HT-29 (cell line): ENCODE measurements around the gene KCNAB2. TPM values are rescaled to one million over a fixed set of nuclear protein-coding genes. Genes with fewer than 3 reads are reported as not detected.

Source experiments
- DNase-seq: peaks from one replicate; pipeline ENCODE4 v3.0.0-alpha.2; 2015; ENCODE audit warnings: low spot score
- total RNA-seq: library from RNA; depleted of rRNA; stranded (reverse); fragments of >200 nt; shearing (Covaris generic); gene quantifications from 2 replicates; pipeline ENCODE4 v1.2.3, GENCODE V29; 2014

KCNAB2 gene
- total RNA-seq, 1 experiment from 2014 or later, result 3.9 TPM

DNA sequence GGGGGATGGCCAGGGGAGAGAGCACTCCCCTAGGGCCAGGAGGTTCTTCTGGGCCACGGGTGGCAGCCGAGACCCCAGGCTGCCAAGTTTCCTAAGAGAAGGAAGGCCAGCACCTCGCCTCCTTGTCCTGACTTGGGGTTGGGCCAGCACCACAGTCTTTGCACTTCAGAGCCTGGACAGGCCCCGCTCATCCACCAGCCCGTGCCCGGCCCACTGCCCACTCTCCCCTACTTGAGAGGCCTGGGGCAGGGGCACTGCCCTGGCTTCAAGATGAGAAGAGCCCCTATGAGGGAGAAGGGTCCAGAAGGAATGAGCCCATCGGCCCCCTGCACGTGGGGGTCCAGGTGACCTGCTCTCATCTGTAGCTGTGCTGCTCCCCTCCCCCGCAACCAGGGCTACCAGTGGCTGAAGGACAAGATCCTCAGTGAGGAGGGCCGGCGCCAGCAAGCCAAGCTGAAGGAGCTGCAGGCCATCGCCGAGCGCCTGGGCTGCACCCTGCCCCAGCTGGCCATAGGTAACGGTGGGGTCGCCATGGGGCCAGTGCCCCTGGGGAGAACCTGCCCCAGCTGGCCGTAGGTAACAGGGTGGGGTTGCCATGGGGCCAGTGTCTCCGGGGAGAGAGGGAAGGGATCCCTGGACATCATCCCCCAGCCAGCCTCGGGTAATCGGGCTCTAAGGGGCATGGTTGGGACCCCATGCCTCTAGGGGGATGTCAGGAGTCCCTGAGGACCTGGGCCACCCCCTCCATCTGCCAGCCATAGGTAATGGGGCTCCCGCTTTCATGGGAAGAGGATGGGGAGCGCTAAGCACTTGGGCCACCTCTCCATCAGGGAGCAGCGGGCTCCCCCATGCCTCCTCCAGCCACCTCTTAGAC is 50.8 kb downstream of the KCNAB2 start:
- no peak for DNase-seq

DNA sequence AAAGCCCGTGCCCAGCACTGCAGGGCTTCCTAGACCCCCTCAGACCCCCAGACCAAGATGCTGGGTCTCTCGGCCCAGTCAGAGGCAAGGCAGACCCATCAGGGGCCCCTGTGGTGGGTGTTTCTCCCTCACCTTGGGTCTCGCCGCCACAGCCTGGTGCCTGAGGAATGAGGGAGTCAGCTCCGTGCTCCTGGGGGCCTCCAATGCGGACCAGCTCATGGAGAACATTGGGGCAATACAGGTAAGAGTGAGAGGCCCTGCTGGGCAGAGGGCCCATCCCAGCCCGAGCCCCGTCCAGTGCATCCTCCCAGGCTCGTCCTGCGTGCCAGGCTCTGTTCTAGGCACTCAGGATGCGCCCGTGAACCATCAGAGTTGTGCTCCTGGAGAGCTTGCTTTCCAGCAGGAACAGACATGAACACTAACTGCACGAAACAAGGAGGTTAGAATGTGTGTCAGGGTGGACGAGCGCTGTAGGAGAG is 51.5 kb downstream of the KCNAB2 start:
- DNase-seq, result no peak

DNA sequence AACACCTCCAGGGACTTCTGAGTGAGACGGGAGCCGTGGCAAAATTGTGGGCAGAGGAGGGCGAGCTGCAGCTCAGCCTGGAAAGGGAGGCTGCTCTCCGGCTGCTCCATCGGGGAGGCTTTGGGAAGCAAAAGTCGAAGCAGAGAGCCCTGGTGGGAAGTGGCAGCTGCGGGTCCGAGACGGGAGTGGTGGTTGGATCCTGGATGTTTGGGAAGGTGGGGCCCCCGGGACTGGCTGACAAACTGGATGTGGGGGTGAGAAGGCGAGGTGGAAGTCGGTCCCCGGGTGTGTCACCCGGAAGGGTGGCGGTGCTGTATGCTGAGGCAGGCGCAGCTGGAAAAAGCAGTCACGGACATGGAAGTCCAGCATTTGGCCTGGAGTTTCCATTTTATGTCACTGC is 52.1 kb downstream of the KCNAB2 start:
- DNase-seq, result no peak

DNA sequence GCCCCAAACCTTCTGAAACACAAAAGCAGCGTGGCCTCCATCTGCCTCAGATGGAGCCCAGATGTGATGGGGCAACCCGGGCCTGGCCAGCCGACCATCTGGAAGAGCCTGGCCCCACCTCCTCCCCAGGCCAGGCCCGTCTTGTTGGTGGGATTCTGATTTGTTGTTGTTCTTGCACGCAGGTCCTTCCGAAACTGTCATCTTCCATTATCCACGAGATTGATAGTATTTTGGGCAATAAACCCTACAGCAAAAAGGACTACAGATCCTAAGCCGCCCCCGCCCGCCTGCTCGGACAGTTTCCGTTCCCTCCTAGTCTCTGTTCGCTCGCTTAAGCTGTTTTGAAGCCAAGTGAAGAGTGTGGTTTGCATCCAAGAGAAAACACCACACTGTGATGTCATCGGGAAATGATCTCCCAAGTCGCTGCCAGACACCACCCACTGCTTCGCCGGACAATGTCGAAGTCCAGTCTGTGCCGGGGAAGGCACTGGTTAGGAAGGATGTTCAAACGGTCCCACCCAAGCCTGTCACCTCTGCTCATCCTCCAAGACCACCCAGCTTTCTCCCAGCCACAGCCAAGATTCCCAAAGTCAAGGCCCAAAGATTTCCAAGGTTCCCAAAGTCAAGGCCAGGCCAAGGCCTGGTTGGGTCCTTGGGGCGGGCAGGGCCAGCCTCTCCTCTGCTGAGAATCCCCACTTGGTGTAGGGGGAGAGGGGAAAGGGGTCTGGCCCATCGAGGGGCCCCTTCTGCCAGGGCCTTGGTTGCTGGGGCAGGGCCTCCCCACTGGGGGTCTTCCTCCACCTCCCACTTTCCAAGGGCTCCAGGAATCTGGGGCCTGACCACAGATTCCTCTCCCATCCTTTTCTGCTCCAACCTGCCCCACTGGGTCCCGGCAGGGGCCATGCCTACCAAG is 52.9 kb downstream of the KCNAB2 start:
- no peak for DNase-seq

DNA sequence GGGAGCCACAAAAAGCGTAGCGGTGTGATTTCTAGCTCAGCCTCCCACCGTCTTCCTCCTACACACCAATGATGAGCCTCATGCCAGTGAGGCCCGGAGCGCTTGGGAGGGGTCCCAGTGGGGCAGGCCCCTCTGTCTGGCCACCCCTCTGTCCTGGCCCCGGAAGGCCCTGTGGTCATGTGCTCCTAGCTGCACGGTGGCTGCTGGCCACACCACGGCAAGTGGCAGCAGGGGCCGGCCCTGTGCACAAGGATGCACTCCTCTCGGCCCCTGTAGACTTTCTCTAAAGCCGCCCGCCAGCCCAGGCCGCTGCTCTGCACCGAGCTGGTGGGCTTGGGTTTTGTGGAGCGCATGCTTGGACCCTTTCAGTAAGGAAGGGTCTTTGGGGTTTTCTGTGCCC is 53.6 kb downstream of the KCNAB2 start:
- DNase-seq, result no peak

DNA sequence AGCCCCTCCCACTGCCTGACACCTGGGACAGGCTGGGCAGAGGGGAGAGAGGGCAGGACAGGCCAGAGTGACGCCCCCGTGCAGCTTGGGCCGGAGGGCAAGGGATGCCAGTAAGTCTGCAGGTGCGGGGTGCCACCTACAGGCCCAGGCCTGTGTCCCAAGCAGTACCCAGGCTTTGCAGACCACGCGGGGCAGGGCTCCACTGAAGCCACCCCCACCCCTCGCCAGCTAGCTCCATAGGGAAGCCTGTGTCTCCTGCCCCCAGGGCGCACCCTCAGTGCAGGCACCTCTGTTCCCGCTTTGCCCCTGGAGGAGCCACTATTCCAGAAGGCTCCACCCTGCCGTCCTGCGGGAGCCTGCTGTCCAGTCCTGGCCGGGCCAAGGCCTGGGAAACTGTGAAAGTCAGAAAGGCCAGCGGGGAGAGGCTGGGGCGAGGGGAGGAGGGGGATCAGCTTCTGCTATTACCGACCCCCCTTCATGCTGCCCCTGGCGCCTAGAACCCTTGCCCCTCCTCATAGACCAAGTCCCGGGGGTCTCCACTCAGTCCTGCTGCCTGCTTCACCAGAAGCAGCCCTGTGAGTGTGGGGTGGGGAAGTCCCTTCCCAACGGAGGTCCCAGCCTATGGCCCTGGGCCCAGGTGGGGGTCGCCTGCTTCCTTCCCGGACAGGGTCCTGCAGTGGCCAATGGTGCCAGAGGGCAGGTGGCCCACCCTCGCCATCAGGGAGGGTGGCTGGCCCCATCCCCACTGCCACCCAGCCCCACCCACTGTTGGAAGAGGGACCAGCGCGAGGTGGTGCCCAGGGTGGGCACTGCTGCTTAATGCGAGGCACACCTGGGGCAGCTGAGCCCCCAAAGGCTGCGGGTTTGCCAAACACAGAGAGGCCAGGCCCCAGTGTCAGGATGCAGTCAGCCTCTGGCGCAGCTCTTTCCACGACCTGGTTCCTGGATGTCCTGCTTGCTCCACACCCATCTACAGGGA is 54.4 kb downstream of the KCNAB2 start:
- peak; percentile 19 for DNase-seq

DNA sequence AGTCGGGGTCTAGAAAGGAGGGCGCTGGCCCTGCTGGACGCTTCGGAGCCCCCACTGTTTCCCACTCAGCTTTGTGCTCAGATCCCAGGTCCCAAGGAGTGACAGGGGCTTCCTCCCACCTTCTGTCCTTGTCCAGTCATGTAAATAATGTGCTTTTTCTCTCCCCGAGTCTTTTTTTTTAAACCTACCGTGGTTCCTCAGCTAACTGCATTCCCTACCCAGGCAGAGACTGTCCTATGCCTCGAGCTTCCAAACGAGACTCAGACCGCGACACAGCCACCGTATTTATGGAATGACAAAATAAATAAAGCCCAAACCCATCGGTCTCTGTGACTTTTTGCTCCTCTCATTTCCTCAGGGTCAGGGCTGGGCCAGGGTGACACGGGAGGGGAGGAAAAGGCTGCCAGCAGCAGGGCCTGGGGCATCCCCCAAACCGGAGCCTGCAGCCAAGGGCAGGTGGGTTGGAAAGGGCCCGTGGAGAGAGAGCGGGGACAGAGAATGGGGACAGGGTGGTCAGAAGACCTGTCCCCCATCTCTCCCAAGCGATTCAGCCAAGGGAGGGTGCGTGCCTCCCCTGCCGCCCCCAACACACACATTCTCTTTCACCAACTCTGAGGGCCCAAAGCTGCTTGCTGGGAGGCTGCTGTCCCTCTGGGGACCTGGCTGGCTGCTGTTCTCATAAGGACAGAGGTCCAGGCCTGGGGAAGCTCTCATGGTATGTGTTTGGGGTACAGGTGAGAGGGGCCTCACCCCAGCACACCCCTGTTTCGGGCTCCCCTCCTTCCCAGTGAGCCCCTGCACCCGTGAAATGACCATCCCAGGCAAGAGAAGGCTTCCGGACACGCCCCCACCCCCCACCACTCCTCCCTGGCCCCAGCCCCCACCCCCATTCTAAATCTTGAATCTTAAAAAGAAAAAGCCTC is 55.4 kb downstream of the KCNAB2 start:
- DNase-seq, result no peak

DNA sequence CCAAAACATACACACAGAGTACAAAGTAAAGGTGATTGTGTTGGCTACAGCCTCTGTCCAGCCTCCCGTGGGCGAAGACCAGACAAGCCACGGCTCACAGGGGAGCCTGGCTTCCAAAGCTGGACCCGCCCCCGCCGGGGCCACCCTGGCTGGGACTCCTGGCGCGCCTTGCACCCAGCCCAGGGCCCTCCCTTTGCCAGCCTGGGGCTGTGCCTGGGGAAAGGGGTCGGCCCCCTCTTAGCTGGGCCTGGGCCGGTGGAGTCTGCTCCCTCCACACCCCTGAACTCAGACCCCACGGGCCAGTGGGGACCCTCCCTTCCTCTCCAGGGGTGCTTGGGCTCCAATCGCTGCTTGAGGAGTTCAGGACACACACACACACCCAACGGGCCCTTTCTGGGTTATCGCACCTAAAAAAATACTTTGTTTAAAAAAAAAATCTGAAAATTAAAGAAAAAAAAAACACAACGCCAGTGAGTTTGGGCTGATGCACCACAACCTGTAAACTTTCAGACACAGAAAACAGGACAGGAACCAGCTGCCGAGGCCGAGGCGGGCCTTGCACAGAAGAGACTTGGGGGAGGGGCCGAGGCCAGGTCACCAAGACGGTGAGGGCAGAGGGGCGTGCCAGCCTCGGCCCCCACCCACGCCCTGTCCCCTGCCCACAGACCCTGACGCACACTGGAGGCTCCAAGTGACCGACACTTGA is 56.3 kb downstream of the KCNAB2 start:
- no peak for DNase-seq

DNA sequence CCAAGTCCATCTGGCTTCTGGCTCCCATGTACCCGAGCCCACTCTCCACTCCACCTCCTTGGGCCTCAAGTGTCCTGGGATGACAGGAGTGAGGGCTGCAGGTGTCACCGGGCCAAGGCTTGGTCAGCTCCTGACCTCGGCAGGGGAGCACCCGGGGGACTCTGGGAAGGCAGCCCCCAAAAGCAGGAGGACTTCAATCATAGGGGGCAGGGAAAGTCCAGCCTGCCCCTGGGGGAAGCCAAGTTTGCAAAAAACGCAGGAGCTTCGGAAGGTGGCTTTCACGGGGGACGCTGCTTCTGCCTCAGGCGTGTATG is 56.8 kb downstream of the KCNAB2 start:
- no peak for DNase-seq

DNA sequence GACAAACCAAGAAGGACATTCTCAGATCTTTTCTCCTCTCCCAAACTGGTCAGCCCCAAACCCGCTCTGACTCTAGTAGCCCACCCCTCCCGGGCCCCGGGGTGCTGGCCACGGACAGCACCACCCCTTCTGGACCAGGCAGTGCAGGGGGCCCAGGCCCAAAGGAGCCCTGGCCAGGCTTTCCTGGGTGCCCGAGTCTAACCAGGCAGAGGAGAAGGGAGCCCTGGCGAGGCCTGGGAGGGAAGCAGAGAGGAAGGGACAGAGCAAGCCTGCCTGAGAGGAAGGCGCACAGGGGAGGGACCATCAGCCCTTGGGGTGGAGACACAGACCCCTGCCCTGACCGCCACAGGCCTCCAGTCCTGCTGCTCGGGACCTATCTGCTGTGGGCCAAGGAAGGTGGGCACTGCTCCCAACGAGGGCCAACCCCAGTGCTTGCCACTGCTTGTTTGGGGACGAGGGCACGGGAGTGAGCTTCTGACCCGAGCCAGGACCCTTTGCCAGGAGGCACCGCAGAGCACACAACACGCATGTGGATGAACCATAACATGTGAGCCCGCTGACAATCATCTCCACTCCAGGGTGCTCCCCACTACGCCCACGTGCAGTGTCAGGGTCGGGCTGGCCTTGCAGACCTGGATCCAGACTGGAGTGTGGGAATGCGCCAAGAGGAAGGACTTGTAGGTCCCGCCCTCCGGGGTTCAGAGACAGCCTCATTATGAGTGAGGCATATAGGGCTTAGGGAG is 57.6 kb downstream of the KCNAB2 start:
- no peak for DNase-seq

DNA sequence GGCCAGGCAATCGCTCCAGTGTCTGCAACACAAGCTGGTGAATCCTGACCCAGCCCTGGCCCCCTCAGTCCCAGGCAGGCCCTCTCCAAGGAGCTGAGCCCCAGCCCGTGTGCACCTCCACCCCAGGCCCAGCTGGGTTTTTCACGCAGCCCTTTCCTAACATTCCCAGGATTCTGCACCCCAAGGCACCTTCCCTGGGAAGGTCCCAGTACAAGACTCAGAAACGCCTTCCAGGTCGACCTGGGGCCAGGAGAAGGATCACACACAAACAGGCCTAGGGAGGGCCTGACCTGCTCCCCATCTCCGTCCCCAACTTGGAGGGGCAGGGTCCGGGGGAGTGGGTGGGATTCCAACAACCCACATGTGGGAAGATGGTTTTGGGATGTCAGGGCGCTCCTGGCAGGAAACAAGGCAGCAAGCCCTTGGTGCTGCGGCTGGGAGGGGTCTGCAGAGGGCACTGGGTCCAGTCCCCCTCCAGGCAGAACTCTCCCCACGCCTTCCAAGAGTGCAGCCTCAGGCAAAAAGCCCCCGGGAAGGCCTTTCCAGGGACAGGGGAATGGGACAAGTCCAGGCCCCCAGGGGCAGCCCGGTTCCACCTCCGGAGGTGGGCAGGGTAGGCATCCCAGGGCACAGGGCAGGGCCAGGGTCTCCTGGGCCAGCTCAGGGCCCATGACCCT is 58.3 kb downstream of the KCNAB2 start:
- no peak for DNase-seq

DNA sequence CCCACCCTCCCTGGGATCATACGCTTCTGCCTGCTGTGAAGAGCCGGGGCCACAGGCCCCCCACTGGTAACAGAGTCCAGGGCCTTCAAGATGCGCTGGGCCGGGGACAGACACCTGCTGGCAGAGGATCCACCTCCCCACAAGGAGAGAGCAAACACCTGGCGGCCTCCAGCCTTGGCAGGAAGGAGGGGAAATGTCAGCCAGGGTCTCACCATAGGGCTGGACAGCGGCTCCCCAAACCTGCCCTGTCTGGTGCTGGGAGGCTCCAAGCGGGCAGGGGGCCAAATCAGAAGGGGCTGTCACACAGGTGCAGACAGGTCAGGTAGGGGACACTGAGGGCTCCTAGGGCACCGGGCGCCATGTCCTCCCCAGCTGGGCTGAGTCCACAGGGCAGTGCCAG is 58.9 kb downstream of the KCNAB2 start:
- no peak for DNase-seq

DNA sequence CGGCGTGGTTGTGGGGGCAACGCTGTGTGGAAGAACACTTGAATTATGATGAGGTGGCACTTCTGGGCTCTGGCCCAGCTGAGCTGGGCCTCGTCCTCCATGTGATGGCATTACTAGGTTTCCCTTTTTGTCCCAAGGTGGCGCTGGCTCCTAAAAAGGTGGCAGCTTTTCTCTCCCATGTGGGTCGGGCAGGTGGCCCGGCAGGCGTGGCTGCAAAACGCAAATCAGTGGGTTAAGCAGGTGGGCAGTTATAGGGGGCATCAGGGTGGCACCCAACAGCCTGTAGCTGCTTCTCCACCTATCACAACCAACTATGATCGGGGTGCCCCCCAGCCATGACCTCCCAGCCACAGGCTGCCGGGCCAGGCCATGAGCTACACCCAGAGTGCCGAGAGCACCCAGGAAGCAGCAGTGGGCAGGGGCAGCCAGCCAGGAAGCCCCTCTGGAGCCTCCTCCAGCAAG is 59.6 kb downstream of the KCNAB2 start:
- DNase-seq, result no peak

DNA sequence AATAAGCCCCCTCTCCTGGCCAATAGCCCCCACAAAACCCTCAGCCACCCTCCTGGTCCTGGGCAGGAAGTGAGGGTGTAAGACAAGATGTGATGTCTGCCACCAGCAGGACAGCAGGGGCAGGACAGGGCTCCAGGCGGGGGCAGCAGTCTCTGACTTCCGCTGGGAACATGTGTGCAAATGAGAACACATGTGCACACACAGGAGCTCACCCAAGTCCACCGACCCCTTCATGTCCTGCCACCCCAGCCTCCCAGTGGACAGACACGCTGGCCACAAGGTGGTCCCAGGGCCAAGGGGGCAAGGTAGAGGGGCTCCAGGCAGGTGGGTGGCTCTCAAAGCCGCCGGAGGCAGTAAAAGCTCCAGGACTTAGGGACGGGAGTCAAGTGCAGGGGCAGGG is 60.1 kb downstream of the KCNAB2 start:
- DNase-seq, result peak; percentile 20

DNA sequence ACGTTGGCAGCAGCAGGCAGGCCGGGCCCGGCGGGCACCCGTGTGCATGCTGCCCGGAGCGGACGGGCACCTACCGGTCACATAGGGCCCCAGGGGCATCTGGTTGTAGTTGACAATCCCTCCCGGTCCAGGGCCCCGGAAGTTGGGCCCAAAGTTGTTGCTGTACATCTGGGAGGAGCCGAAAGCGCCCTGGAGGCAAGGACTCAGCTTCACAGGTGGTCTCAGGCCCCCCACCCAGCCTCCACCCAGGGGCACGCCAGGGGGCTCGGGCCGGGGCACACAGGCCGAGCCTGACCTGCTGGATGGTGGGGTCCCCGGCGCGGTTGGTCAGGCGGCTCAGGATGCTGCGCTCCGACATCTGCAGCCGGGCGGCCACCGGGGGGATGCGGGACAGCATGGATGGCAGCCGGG is 60.6 kb downstream of the KCNAB2 start:
- no peak for DNase-seq

DNA sequence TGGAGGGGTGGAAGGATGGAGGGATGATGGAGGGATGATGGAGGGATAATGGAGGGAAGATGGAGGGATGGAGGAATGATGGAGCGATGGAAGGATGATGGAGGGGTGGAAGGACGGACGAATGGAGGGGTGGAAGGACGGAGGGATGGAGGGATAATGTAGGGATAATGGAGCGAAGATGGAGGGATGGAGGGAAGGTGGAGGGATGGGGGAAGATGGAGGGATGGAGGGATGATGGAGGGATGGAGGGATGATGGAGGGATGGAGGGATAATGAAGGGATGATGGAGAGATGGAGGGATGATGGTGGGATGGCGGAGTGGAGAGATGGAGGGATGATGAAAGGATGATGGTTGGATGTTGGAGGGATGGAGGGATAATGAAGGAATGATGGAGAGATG is 61.3 kb downstream of the KCNAB2 start:
- no peak for DNase-seq

DNA sequence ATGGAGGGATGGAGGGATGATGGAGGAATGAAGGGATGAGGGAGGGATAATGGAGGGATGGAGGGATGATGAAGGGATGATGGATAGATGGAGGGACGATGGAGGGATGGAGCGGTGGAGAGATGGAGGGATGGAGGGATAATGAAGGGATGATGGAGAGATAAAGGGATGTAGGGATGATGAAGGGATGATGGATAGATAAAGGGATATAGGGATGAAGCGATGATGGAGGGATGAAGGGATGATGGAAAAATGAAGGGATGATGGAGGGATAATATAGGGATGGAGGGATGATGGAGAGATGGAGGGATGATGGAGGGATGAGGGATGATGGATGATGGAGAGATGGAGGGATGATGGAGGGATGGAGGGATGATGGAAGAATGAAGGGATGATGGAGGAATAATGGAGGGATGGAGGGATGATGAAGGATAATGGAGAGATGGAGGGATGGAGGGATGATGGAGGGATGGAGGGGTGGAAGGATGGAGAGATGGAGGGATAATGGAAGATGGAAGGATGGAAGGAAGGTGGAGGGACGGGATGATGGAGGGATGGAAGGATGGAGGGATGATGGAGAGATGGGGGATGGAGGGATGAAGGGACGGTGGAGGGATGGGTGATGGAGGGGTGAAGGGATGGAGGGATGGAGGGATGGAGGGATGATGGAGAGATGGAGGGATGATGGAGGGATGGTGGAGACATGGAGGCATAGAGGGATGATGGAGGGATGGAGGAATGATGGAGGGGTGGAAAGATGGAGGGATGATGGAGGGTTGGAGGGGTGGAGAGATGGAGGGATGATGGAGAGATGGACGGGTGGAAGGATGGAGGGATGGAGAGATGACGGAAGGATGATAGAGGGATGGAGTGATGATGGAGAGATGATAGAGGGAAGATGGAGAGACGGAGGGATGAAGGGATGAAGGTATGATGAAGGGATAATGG is 62.0 kb downstream of the KCNAB2 start:
- no peak for DNase-seq
